ENCODE measurements around the gene CCNE1.
"Not testable (repeated sequence)": the region's sequence is repeated elsewhere in the genome, so short reads cannot be mapped to it uniquely, and the experiment has no call there.

CCNE1 gene

GRCh38 chr19:29789007-29789406, 22.8 kb upstream of the CCNE1 start:
- no peak for DNase-seq

GRCh38 chr19:29793116-29793727, 18.6 kb upstream of the CCNE1 start:
- no peak for DNase-seq

- DNase-seq: not testable (repeated sequence)
Observed at GRCh38 chr19:29794490-29794889, 17.3 kb upstream of the CCNE1 start.

GRCh38 chr19:29795461-29796172, 16.2 kb upstream of the CCNE1 start:
- no peak for DNase-seq

- DNase-seq: no peak
Observed at GRCh38 chr19:29796173-29796573, 15.6 kb upstream of the CCNE1 start.

- DNase-seq: no peak
Observed at GRCh38 chr19:29798774-29799497, 12.9 kb upstream of the CCNE1 start.

GRCh38 chr19:29800100-29800825, 11.5 kb upstream of the CCNE1 start:
- DNase-seq: no peak

- DNase-seq: not testable (repeated sequence)
Observed at GRCh38 chr19:29803951-29804350, 7.8 kb upstream of the CCNE1 start.

GRCh38 chr19:29804493-29804892, 7.3 kb upstream of the CCNE1 start:
- DNase-seq: no peak

GRCh38 chr19:29805031-29805965, 6.5 kb upstream of the CCNE1 start:
- no peak for DNase-seq

- DNase-seq: no peak
Observed at GRCh38 chr19:29806098-29806866, 5.5 kb upstream of the CCNE1 start.

GRCh38 chr19:29807178-29807577, 4.6 kb upstream of the CCNE1 start:
- DNase-seq: no peak

- no peak for DNase-seq
Observed at GRCh38 chr19:29807870-29808405, 3.9 kb upstream of the CCNE1 start.

GRCh38 chr19:29809795-29810503, 1.8 kb upstream of the CCNE1 start:
- no peak for DNase-seq

- DNase-seq: no peak
Observed at GRCh38 chr19:29810504-29810871, 1.3 kb upstream of the CCNE1 start.

GRCh38 chr19:29812080-29812880, 489 bp downstream of the CCNE1 start:
- no peak for DNase-seq

GRCh38 chr19:29812881-29813275, 1.1 kb downstream of the CCNE1 start:
- no peak for DNase-seq

- no peak for DNase-seq
Observed at GRCh38 chr19:29813642-29814041, 1.9 kb downstream of the CCNE1 start.

GRCh38 chr19:29815231-29815630, 3.4 kb downstream of the CCNE1 start:
- no peak for DNase-seq

GRCh38 chr19:29817316-29817715, 5.5 kb downstream of the CCNE1 start:
- DNase-seq: no peak

Measured in NCI-H524 treated with DMSO at 0.1 percent for 48 hours (cell line).